Transverse colon (tissue), 4 donors: ENCODE measurements around the gene KNDC1. TPM values are rescaled to one million over a fixed set of nuclear protein-coding genes. Genes with fewer than 3 reads are reported as not detected.

Source experiments
- DNase-seq: peaks from one replicate; pipeline ENCODE4 v3.0.0-alpha.2; 2019
- H3K27ac ChIP-seq, 4 donors: fragments of 200-600 bp; sonication (generic); 2 replicates each; pipeline ENCODE4 v1.5.1; 2016 to 2018; ENCODE audit warnings: inconsistent platforms in 4 of 4
- H3K27me3 ChIP-seq: fragments of 200-600 bp; sonication (generic); 2 replicates; pipeline ENCODE4 v1.5.1; 2017; ENCODE audit warnings: inconsistent platforms
- H3K36me3 ChIP-seq, 4 donors: fragments of 200-600 bp; sonication (generic); 2 replicates each; pipeline ENCODE4 v1.5.1; 2017 to 2019; ENCODE audit warnings: inconsistent platforms in 4 of 4
- H3K4me1 ChIP-seq, 4 donors: fragments of 200-600 bp; sonication (generic); 2 replicates each; pipeline ENCODE4 v1.5.1; 2017 to 2020; ENCODE audit warnings: inconsistent platforms in 4 of 4
- H3K4me3 ChIP-seq, 4 donors: fragments of 200-600 bp; sonication (generic); 1 replicate in 1 of 4; 2 replicates in 3 of 4; pipeline versions ENCODE4 v1.5.1 to v1.6.1; 2017 to 2019; ENCODE audit warnings: inconsistent platforms in 4 of 4
- H3K9me3 ChIP-seq, 2 donors: fragments of 200-600 bp; sonication (generic); 2 replicates each; pipeline ENCODE4 v1.5.1; 2017 to 2019; ENCODE audit warnings: inconsistent platforms in 2 of 2
- EP300 ChIP-seq: sonication (generic); formaldehyde crosslinking; IDR thresholded peaks from one replicate; pipeline ENCODE4 v1.6.1; 2017; ENCODE audit warnings: antibody characterized with exemption, low read depth
- POLR2A ChIP-seq: fragments of 450-650 bp; IDR thresholded peaks from one replicate; pipeline ENCODE4 v1.6.1; 2016; ENCODE audit warnings: antibody characterized with exemption, mild to moderate bottlenecking, moderate library complexity
- POLR2AphosphoS5 ChIP-seq, 3 donors: sonication (generic); formaldehyde crosslinking; IDR thresholded peaks; one replicate each; pipeline ENCODE4 v1.6.1; 2016; ENCODE audit warnings: antibody characterized with exemption in 3 of 3
- WGBS, 2 donors: methylation state at CpG; one replicate each; pipeline ENCODE4 v1.1.5; 2018; ENCODE audit warnings: low coverage in 1 of 2; 5-methylcytosine and 5-hydroxymethylcytosine counted together
- in situ Hi-C, 4 donors: fragments of 200-750 bp; cut with MboI; loops; one replicate each; pipeline versions ENCODE4 v1.15.0 to v1.15.1; 2017; ENCODE audit warnings: low sequenced_read_pairs in 3 of 4, low pct_ligation_motif_present in 1 of 4, low pct_unique_long_range_greater_than_20kb in 1 of 4
- intact Hi-C: fragments of 100-400 bp; cut with DNase I; formaldehyde crosslinking; loops from one replicate; pipeline ENCODE4 v1.15.1; 2023; ENCODE audit warnings: low total_unique reads
- total RNA-seq, 4 donors: library from RNA; depleted of rRNA; stranded (reverse); fragments of >200 nt; gene quantifications; one replicate each; pipeline ENCODE4 v1.1.0, GENCODE V29; 2016
- TF ChIP-seq, protein P1 (sequence below), 5 experiments: fragments of 200-600 bp in 3 of 5; fragments of 450-650 bp in 2 of 5; sonication (generic) in 3 of 5; IDR thresholded peaks; 1 replicate in 2 of 5; 2 replicates in 3 of 5; pipeline ENCODE4 v1.5.1; 2016 to 2017; ENCODE audit warnings: antibody characterized with exemption in 5 of 5, inconsistent platforms in 3 of 5, mild to moderate bottlenecking in 2 of 5, moderate library complexity in 1 of 5

Gene KNDC1
- total RNA-seq, 4 donors from 2014 or later, result 0.14 to 1.2 TPM; not detected in 2

DNA sequence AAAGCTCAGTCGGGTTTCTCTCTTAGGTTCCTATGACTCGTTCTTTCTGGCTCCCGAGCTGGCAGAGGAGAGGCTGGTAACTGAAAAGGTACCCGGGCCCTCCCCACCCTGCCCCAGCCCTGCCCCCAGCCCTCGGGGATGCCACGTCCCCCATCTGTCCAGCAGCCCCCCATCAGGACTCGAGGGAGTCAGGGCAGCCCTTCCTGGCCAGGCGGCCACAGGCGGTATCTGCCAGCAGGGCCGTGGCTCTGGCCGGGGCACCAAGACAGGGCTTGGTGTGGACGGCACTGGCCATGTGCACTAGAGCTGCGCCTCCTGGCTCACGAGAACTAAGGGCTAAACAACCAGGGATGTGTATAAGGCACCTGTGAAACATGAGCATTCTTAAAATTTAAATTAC, 29.7 kb downstream of the KNDC1 start:
- 82% methylated on average over 13 of the region's 14 CpGs; no CpG with 5 or more reads in 1 of the 2 donors for WGBS, 2 donors
- Histone ChIP-seq H3K4me3 (no peak overlapping the region), H3K27me3 (no peaks in the 10 kb centered on the region), H3K9me3 (no peaks in the 10 kb centered on the region), H3K36me3 (no peaks in the 10 kb centered on the region), H3K4me1 (no peaks in the 10 kb centered on the region), H3K27ac (no peak overlapping the region)
- in situ Hi-C loops (no loop called here), intact Hi-C loops (no loop called here)
- TF ChIP-seq POLR2A (no peak), POLR2AphosphoS5 (IDR thresholded peaks at IDR 0.05) (no peak), EP300 (no peak)
- TF ChIP-seq, protein P1, sequence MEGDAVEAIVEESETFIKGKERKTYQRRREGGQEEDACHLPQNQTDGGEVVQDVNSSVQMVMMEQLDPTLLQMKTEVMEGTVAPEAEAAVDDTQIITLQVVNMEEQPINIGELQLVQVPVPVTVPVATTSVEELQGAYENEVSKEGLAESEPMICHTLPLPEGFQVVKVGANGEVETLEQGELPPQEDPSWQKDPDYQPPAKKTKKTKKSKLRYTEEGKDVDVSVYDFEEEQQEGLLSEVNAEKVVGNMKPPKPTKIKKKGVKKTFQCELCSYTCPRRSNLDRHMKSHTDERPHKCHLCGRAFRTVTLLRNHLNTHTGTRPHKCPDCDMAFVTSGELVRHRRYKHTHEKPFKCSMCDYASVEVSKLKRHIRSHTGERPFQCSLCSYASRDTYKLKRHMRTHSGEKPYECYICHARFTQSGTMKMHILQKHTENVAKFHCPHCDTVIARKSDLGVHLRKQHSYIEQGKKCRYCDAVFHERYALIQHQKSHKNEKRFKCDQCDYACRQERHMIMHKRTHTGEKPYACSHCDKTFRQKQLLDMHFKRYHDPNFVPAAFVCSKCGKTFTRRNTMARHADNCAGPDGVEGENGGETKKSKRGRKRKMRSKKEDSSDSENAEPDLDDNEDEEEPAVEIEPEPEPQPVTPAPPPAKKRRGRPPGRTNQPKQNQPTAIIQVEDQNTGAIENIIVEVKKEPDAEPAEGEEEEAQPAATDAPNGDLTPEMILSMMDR (IDR thresholded peaks at IDR 0.05), result no peak
- no peak for DNase-seq

DNA sequence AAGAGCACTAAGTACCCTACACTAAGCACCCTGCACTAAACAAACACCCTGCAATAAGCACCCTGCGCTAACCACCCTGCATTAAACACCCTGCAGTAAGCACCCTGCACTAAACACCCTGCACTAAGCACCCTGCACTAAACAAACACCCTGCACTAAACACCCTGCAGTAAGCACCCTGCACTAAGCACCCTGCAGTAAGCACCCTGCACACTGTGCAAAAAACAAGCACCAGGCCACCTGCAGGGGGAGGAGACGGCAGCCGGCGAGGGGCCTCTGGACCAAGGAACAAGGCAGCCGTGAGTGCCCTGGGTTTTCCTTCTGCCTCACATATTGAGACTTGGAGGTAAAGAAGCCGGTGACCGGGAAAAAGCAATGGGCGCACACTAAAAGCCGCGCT, 30.2 kb downstream of the KNDC1 start:
- in situ Hi-C loops, result no loop called here
- H3K4me1 ChIP-seq, result no peaks in the 10 kb centered on the region
- no peak for DNase-seq
- H3K36me3 ChIP-seq, result no peaks in the 10 kb centered on the region
- 92 to 98% methylated on average over 8 to 10 of the region's 10 CpGs for WGBS, 2 donors
- no peak overlapping the region for H3K4me3 ChIP-seq
- TF ChIP-seq, protein P1 (IDR thresholded peaks at IDR 0.05), result no peak
- TF ChIP-seq POLR2A (no peak), EP300 (no peak), POLR2AphosphoS5 (IDR thresholded peaks at IDR 0.05) (no peak)
- no peaks in the 10 kb centered on the region for H3K9me3 ChIP-seq
- H3K27me3 ChIP-seq, result no peaks in the 10 kb centered on the region
- intact Hi-C loops, result no loop called here
- H3K27ac ChIP-seq, result no peak overlapping the region

DNA sequence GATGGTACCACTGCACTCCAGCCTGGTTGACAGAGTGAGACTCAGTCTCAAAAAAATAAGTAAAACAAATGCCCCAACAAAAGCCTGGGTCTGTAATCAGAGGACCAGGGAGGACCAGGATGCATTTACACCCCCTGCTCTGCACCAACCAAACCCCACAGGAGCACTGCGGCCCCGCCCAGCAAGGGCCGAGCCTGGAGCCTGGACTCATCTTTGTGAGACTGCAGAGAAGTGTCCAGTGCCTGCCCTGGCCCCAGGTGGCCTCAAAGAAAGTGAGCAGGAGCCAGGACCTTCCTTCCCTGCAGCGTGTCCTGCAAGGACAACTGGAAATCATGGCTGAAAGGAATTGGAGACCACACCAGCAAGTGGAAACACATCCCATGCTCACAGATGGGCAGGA, 31.6 kb downstream of the KNDC1 start:
- no peak for TF ChIP-seq POLR2AphosphoS5 (IDR thresholded peaks at IDR 0.05)
- TF ChIP-seq, protein P1 (IDR thresholded peaks at IDR 0.05), result no peak
- no peak for TF ChIP-seq POLR2A
- no peak for TF ChIP-seq EP300
- WGBS, 2 donors, result 89% methylated on average over 4 of the region's 4 CpGs; no CpG with 5 or more reads in 1 of the 2 donors
- H3K9me3 ChIP-seq, result no peaks in the 10 kb centered on the region
- DNase-seq, result no peak
- intact Hi-C loops, result no loop called here
- H3K4me1 ChIP-seq, result no peaks in the 10 kb centered on the region
- H3K27me3 ChIP-seq, result no peaks in the 10 kb centered on the region
- H3K4me3 ChIP-seq, result no peak overlapping the region
- in situ Hi-C loops, result no loop called here
- H3K27ac ChIP-seq, result no peak overlapping the region
- no peaks in the 10 kb centered on the region for H3K36me3 ChIP-seq

DNA sequence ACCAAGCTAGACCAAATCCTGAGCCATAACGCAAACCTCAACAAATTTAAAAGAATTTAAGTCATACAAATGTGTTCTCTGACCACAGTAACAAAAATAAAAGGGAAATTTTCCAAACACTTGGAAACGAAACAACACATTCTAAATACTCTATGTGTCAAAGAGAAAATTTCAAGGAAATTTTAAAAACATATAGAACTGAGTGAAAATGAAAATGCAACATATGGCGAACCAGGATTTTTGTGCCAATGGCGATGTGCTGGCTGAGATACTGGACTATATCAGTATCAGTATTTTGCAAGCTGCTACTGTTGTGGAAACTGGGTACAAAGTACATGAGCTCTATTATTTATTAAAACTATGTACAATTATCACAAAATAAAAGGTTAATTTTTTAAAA, 34.1 kb downstream of the KNDC1 start:
- 74 to 83% methylated on average over 3 to 4 of the region's 4 CpGs for WGBS, 2 donors
- in situ Hi-C loops, result no loop called here

More for the DNA sequence above, 34.1 kb downstream of the KNDC1 start:
- H3K9me3 ChIP-seq, result no peaks in the 10 kb centered on the region
- H3K4me1 ChIP-seq, result no peaks in the 10 kb centered on the region
- intact Hi-C loops, result no loop called here
- TF ChIP-seq POLR2A (no peak), POLR2AphosphoS5 (IDR thresholded peaks at IDR 0.05) (no peak), EP300 (no peak)
- TF ChIP-seq, protein P1 (IDR thresholded peaks at IDR 0.05), result no peak
- no peaks in the 10 kb centered on the region for H3K36me3 ChIP-seq
- H3K27ac ChIP-seq, result no peak overlapping the region
- DNase-seq, result no peak
- no peaks in the 10 kb centered on the region for H3K27me3 ChIP-seq
- no peak overlapping the region for H3K4me3 ChIP-seq
